HG02840 (cell line): ENCODE data around the gene GPR78.
"Not testable (repeated sequence)": the region's sequence is repeated elsewhere in the genome, so short reads cannot be mapped to it uniquely, and the experiment has no call there.

Experiments used
- ATAC-seq: cut with Tn5 transposase; IDR thresholded peaks from one replicate; pipeline ENCODE4 v1.9.1; 2021; ENCODE audit warnings: mild to moderate bottlenecking, moderate library complexity, moderate number of reproducible peaks; ENCODE audit not compliant: unreplicated experiment, low FRiP score

GPR78 gene

GRCh38 chr4:8559524-8560264 is 20.5 kb upstream of the GPR78 start:
- ATAC-seq = no peak

GRCh38 chr4:8560265-8561047 is 19.7 kb upstream of the GPR78 start:
- ATAC-seq = no peak

DNA sequence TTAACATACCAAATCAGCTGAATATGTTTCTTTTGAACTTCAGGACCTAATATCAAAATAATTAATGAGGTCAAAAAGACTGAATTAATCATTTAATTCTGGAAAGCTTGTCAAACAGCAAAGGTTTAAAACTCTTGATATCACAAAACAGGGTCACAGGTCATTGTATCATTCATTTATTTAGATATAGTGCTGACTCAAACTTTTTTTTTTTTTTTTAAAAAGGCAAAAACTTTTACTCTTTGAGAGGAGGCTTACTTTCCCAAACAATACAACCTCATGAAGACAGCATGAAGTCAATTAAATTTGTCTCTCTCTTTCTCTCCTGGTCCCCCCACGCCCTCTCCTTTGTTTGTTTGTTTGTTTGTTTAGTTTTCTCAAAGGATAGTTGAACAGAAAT is 15.6 kb upstream of the GPR78 start:
- ATAC-seq = no peak

GRCh38 chr4:8568068-8568668 is 12.0 kb upstream of the GPR78 start:
- ATAC-seq = no peak

- ATAC-seq = no peak
These were observed 10.0 kb upstream of the GPR78 start for GRCh38 chr4:8570201-8570600.

DNA sequence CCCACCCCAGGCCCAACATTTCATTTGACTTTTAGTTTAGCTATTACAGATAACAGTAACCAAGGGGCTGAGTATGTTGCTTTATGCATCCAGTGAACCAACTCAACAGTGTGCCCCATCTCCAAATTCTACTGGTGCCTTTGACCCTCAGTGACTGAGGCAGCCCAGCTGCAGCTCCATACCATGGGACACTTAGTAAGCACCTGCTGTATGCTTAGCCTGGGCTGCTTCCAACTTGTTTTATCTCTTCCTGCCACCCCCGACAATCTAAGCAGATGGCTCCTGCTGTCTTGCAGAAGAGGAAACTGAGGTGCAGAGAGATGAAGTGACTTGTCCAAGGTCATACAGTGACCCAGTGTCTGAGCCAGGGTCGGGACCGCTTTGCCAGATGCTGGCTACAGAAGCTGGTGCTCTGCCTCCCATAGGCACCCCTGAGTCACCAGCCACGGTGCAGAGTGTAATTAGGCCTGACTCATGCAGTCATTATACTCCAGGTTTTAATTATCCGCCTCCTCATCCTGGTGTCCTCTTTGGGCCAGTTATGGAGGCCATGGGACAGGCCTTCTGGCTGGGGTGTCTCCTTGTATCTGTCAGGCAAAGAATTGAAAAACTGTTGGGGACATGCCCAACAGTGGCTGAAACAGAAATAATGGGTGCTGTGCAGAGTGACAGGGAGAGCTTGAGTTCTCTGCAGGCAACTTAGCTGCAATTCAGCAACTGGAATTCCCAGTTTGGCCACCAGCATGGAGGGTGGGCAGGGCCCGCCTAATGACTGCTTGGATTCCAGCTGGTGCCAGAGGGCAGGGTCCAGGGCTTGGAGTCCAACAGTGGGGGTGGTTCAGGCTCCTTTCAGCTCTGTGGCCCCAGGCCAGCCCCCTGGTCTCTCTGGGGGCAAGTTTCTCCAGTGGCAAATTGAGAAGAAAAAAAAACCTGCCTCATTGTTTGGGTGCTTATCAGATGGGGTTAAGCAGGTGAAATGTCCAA is 8.2 kb upstream of the GPR78 start:
- ATAC-seq = no peak

DNA sequence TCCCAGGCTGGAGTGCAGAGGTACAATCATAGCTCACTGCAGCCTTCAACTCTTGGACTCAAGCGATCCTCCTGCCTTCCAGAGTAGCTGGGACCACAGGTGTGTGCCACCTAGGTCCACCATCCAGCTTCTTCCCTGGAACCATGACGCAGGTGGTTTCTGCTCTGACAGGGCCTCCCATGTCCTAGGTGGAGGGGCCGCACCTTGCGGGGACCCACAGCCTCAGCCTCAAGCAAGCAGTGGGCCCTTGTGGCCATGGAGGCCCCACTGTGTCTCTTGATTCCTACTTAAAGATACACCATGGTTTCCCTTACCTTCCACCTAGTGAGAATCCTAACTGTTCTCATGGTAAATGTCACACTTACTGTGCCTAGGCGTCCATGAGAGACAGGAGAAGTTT is 6.9 kb upstream of the GPR78 start:
- no peak for ATAC-seq

DNA sequence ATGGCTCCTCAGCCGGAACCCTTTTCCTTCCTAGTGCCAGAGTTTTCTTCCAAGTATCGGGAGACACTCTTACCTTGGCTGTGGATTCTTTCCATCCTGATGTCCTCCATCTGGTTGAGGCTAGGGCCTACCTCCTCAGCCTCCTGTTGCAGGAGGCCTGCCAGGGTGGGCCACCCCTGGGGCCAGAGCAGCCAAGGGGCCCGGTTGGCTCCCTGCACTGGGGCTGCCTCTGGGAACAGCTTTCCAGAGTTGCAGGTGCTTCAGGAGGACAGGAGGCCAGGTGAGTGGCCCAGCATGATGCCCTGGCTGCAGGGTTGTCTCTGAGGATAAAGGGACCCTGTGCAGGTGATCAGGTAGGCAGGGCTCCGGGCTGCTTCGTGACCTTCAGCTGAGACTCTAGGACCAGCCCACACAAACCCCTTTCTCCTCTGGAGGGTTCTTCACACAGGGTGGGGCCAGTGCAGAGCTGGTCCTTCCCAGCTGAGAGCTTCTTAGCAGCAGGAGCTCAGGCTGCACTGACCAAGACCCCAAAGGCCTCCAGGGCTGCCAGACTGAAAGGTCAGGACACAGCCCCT is 5.3 kb upstream of the GPR78 start:
- no peak for ATAC-seq

- no peak for ATAC-seq
These were observed 4.7 kb upstream of the GPR78 start for GRCh38 chr4:8575457-8575856.

DNA sequence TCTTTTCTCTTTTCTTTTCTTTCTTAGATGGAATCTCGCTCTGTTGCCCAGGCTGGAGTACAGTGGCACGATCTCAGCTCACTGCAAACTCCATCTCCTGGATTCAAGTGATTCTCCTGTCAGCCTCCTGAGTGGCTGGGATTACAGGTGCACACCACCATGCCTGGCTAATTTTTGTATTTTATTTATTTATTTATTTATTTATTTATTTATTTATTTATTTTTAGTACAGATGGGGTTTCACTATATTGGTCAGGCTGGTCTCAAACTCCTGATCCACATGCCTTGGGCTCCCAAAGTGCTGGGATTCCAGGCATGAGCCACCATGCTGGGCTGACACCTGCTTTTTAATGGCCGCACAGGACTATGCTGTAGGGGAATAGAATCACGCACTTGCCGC is 3.6 kb upstream of the GPR78 start:
- ATAC-seq = not testable (repeated sequence)

DNA sequence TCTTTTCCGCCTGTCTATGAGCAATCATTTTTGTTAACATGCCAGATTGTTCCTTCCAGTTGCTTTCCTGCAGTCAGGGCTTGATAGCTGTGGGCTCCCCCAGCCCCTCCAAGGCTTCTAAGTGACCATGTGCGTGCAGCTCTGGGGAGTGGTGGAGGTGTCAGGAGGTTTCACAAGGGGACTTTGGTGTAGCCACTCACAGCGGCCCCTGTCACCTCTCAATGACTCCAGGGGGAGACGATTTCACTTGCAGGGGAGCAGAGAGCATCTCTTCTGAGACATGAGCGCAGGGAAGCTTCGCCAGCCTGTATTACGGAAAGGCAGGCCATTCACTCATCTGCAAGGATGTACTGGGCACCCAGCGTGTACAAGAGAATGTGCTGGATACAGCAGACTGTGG is 3.1 kb upstream of the GPR78 start:
- ATAC-seq = no peak

DNA sequence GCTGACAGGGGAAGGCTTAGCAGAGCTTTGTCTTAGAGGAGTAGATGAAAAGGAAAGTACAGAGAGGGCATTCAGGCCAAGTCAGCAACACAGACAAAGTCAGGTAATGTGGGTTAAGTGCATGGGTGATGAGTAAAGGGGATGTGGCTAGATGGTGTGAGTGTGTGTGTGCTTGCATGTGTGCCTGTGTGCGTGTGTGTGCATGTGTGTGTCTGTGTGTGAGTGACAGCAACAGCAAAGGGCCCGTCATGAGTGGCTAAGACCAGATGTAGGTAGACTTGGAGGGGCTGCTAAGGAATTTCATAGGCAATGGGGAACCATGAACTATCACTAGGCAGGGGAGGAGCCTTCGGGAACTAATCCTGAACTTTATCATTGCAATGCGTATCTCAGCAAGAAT is 2.2 kb upstream of the GPR78 start:
- no peak for ATAC-seq

GRCh38 chr4:8578717-8579116 is 1.5 kb upstream of the GPR78 start:
- ATAC-seq = no peak

DNA sequence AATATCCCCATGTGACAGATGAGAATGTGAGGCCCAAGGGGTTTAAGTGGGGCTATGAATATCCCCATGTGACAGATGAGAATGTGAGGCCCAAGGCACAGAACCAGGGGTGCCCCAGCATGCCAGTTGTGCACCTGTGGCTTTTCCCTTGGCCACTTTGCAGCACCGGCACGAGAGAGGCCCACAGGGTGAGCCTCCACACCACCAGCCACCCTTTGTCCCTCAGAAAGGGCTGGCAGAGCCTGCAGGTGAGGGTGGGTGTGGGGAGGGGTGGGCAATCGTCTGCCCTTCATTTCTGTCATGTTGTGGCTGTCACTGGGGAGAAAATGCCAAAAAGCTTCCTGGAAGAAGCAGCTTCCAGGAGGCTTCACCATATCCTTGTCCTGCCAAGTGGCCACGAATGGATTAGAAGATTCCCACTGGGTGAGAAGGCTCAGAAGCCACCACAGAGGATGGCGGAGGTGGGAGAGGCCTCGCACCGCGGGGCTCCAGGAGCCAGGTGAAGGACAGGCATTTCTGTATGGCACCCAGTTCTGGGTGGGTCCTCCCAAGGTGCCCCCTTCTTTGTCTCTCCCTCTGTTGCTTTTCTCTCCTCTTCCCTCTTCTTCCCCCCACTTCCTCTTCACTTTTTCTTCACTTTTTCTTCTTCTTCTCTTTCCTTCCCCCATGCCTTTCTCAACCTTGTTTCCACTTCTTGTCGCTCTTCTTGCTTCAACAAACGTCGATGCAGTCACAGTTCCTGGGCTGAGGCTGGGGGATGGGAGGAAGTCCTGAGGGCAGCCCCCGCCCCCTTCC is 469 bp upstream of the GPR78 start:
- no peak for ATAC-seq

DNA sequence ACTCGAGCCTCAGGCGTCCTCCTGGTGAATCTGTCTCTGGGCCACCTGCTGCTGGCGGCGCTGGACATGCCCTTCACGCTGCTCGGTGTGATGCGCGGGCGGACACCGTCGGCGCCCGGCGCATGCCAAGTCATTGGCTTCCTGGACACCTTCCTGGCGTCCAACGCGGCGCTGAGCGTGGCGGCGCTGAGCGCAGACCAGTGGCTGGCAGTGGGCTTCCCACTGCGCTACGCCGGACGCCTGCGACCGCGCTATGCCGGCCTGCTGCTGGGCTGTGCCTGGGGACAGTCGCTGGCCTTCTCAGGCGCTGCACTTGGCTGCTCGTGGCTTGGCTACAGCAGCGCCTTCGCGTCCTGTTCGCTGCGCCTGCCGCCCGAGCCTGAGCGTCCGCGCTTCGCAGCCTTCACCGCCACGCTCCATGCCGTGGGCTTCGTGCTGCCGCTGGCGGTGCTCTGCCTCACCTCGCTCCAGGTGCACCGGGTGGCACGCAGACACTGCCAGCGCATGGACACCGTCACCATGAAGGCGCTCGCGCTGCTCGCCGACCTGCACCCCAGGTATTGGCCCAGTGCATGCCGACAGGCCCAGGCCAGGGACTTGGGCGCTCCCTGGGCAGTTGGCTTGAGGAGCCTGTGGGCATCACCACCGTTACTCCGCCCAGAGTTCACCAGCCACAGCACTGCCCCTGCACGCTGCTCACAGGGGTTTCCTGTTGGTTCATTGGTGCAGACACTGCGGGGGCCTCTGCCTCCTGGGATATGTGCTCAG is 1.1 kb downstream of the GPR78 start:
- ATAC-seq = no peak

DNA sequence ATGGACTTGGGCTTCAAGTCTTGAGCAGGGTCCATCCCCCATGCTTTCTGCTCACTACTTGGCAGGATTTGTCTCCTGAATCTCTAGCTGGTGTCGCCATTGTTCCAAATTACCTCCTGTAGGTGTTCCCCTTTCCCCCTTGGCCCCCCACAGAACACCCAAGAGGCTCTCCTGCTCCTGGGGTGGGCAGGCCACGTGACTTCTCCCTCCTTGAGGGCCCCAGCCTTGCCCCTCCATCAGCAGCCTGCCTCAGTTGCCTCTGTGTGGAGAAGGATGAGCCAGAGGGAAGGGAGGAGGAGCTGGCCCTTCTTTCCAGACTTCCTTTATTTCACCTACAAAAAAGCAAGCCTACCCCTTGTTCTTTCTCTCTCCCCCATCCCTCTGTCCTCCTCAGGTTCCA is 1.8 kb downstream of the GPR78 start:
- ATAC-seq = no peak

- no peak for ATAC-seq
These were observed 2.2 kb downstream of the GPR78 start for GRCh38 chr4:8582436-8582835.

DNA sequence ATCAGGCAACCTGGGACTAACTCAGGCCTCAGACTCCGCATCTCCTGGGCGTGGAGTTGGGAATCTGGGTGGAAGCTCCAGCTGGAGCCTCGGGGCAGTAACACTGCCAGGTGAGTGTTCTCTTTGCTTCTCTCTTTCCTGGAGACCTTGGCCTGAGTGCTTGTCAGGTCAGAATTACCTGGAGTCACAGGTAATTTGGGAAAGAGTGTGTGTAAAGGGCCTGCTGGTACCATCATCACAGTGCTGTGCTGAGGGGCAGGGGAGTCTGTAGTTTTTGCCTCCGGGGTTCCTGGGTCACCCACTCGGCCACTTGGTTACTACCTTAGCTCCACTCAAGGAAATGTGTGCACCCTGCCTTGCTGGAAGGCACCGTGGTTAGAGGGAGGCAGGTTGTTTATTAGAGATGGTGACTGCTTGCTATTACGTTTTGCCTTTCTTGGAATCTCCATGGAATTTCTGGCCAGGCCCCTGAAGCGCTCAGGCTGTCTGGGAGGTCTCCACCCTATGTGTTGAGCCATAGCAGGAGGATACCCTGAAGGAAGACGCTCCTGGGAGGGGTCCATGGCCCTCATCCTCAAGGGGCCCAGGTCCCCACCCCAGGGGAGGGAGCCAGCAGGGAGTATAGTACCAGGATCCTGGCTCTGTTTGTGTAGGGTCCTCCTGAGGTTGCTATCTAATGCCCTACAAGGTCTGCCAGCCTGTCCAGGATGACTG is 2.9 kb downstream of the GPR78 start:
- ATAC-seq = no peak
